Measurements from ENCODE around the gene MYLK4. TPM values are rescaled to one million over a fixed set of nuclear protein-coding genes. Genes with fewer than 3 reads are reported as not detected.
A peak's percentile ranks its signal among the peaks of the same experiment; 100 is the strongest.

MYLK4 gene
- total RNA-seq, 1 donor from 2014 or later = 0.23 TPM

DNA sequence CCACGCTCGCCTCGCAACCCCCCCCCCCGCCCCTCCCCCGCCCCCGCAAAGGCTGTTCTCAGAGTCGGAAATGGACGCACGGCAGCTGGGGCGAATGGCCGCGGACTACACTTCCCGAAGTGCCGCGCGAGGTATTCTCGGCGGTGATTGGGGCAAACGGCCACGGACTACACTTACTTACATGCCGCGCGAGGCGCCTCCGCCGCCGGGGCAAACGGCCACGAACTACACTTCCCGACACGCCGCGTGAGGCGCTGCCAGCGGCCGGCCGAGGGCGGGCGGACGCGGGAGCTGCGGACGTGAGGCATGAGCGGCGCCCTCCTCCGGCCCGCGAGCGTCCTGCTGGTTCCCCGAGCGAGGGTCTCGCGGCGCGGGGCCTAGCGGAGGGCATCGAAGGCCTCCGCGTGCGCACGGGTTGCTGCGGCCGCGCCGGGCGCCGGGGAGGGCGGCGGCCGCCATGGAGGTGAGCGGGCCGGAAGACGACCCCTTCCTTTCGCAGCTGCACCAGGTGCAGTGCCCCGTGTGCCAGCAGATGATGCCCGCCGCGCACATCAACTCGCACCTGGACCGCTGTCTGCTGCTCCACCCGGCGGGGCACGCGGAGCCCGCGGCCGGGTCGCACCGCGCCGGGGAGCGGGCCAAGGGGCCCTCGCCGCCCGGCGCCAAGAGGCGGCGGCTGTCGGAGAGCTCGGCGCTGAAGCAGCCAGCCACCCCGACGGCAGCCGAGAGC is 14.6 kb upstream of the MYLK4 start, which contains the start of gene WRNIP1:
WRNIP1 (plus strand) TSS at position 228 of the 730 bp plus-strand sequence; CDS start at position 458, 230 bp downstream.
- peak within 1 kb of the TSS; percentile 97 for H3K27ac Mint-ChIP-seq (ENCODE audit: unreplicated experiment)
- no peaks in the 10 kb centered on the region for H3K36me3 ChIP-seq (ENCODE audit: insufficient read depth, low read length)
- H3K36me3 Mint-ChIP-seq (ENCODE audit: low read depth, unreplicated experiment) = no peaks in the 10 kb centered on the region
- peaks cover 47% of the 10 kb centered on the region for H3K79me2 ChIP-seq (ENCODE audit: insufficient read depth, low read length)
- H3K9ac ChIP-seq (ENCODE audit: low read length) = peak within 1 kb of the TSS; percentile 97
- H3K27ac ChIP-seq (ENCODE audit: low read depth, low read length) = peak within 1 kb of the TSS; percentile 97
- no peaks in the 10 kb centered on the region for H3K27me3 ChIP-seq (ENCODE audit: insufficient read depth, low read length)
- H3K4me2 ChIP-seq (ENCODE audit: low read length) = peak within 1 kb of the TSS; percentile 96
- H3K27me3 Mint-ChIP-seq (ENCODE audit: low read depth, unreplicated experiment) = no peaks in the 10 kb centered on the region
- peak within 1 kb of the TSS; percentile 94 for H2AFZ ChIP-seq (ENCODE audit: low read depth, low read length)
- no peaks in the 10 kb centered on the region for H3K9me3 ChIP-seq (ENCODE audit: insufficient read depth, low read depth, low read length)
- no peak for FAIRE-seq
- peaks cover 36% of the 10 kb centered on the region for H4K20me1 ChIP-seq (ENCODE audit: insufficient read depth, low read length)
- peak within 1 kb of the TSS; percentile 92 for H3K4me3 Mint-ChIP-seq (ENCODE audit: unreplicated experiment)
- TF ChIP-seq EZH2 (IDR thresholded peaks at IDR 0.05; ENCODE audit: insufficient read depth, low read length) = no peak
- TF ChIP-seq, protein P1, sequence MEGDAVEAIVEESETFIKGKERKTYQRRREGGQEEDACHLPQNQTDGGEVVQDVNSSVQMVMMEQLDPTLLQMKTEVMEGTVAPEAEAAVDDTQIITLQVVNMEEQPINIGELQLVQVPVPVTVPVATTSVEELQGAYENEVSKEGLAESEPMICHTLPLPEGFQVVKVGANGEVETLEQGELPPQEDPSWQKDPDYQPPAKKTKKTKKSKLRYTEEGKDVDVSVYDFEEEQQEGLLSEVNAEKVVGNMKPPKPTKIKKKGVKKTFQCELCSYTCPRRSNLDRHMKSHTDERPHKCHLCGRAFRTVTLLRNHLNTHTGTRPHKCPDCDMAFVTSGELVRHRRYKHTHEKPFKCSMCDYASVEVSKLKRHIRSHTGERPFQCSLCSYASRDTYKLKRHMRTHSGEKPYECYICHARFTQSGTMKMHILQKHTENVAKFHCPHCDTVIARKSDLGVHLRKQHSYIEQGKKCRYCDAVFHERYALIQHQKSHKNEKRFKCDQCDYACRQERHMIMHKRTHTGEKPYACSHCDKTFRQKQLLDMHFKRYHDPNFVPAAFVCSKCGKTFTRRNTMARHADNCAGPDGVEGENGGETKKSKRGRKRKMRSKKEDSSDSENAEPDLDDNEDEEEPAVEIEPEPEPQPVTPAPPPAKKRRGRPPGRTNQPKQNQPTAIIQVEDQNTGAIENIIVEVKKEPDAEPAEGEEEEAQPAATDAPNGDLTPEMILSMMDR (IDR thresholded peaks at IDR 0.05; ENCODE audit: insufficient read depth, low read depth, low read length) = peak; percentile 32
- H3K9me3 Mint-ChIP-seq (ENCODE audit: unreplicated experiment) = no peaks in the 10 kb centered on the region
- H3K4me3 ChIP-seq (ENCODE audit: insufficient read depth, low read depth, low read length) = peak within 1 kb of the TSS; percentile 91
- peak; percentile 97 for DNase-seq (ENCODE audit: low read depth)
- peaks cover 21% of the 10 kb centered on the region for H3K4me1 Mint-ChIP-seq (ENCODE audit: low read depth, unreplicated experiment)
- peaks cover 23% of the 10 kb centered on the region for H3K4me1 ChIP-seq (ENCODE audit: insufficient read depth, low read length)

DNA sequence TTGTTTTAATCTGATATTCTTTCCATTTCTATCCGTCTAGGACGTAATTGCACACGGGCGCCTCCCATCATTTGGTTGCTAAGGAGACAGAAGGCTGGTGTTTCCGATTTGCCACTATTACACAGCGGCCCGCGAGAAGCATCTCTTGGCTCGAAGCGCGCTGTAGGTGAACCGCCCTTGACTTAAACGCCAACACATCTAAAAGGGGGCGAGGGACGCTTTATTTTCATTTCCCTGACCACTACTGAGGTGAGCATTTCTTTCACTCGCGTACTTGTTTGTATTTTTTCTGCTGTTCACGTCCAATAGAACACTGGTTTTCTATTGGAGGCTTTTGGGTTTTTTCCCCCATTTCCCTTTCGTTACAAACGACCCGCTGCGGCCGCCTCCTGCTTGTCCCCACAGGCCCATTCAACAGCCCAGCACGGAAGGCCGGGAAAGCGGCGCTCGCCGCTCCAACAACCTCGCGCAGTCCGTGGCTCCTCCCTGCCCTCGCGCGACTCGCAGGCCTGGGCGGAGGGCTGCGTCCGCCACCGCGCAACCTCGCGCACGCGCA is 14.0 kb upstream of the MYLK4 start:
- peak overlapping the region; percentile 97 for H3K27ac ChIP-seq (ENCODE audit: low read depth, low read length)
- Mint-ChIP-seq H3K27me3 (ENCODE audit: low read depth, unreplicated experiment) (no peaks in the 10 kb centered on the region), H3K4me1 (ENCODE audit: low read depth, unreplicated experiment) (peaks cover 21% of the 10 kb centered on the region), H3K36me3 (ENCODE audit: low read depth, unreplicated experiment) (no peaks in the 10 kb centered on the region), H3K4me3 (ENCODE audit: unreplicated experiment) (peak overlapping the region; percentile 92), H3K27ac (ENCODE audit: unreplicated experiment) (peak overlapping the region; percentile 97), H3K9me3 (ENCODE audit: unreplicated experiment) (no peaks in the 10 kb centered on the region)
- DNase-seq (ENCODE audit: low read depth) (peak; percentile 65), FAIRE-seq (no peak)
- peak overlapping the region; percentile 89 for H3K4me3 ChIP-seq (ENCODE audit: insufficient read depth, low read depth, low read length)
- H3K79me2 ChIP-seq (ENCODE audit: insufficient read depth, low read length) = peaks cover 41% of the 10 kb centered on the region
- peaks cover 29% of the 10 kb centered on the region for H4K20me1 ChIP-seq (ENCODE audit: insufficient read depth, low read length)
- no peaks in the 10 kb centered on the region for H3K9me3 ChIP-seq (ENCODE audit: insufficient read depth, low read depth, low read length)
- H3K4me1 ChIP-seq (ENCODE audit: insufficient read depth, low read length) = peaks cover 17% of the 10 kb centered on the region
- H3K36me3 ChIP-seq (ENCODE audit: insufficient read depth, low read length) = no peaks in the 10 kb centered on the region
- peak overlapping the region; percentile 97 for H3K9ac ChIP-seq (ENCODE audit: low read length)
- H3K27me3 ChIP-seq (ENCODE audit: insufficient read depth, low read length) = no peaks in the 10 kb centered on the region
- peak overlapping the region; percentile 94 for H2AFZ ChIP-seq (ENCODE audit: low read depth, low read length)
- TF ChIP-seq, protein P1 (IDR thresholded peaks at IDR 0.05; ENCODE audit: insufficient read depth, low read depth, low read length) = no peak
- no peak for TF ChIP-seq EZH2 (IDR thresholded peaks at IDR 0.05; ENCODE audit: insufficient read depth, low read length)
- H3K4me2 ChIP-seq (ENCODE audit: low read length) = peak overlapping the region; percentile 93

Measured in astrocyte (in vitro differentiated cells and primary cell).